B cell (primary cell): Measurements from ENCODE around the gene NEMP1.

ENCODE experiments used
- EZH2 ChIP-seq: IDR thresholded peaks from 2 replicates; pipeline ENCODE4 v1.6.1; 2012; ENCODE audit warnings: borderline replicate concordance, low read depth, mild to moderate bottlenecking, moderate library complexity, low read length; ENCODE audit not compliant: insufficient read depth, poor library complexity, severe bottlenecking
- TF ChIP-seq, protein P1 (sequence below): fragments of 200-600 bp; IDR thresholded peaks from one replicate; pipeline ENCODE4 v1.8.0; 2022; ENCODE audit warnings: antibody characterized with exemption, mild to moderate bottlenecking

DNA sequence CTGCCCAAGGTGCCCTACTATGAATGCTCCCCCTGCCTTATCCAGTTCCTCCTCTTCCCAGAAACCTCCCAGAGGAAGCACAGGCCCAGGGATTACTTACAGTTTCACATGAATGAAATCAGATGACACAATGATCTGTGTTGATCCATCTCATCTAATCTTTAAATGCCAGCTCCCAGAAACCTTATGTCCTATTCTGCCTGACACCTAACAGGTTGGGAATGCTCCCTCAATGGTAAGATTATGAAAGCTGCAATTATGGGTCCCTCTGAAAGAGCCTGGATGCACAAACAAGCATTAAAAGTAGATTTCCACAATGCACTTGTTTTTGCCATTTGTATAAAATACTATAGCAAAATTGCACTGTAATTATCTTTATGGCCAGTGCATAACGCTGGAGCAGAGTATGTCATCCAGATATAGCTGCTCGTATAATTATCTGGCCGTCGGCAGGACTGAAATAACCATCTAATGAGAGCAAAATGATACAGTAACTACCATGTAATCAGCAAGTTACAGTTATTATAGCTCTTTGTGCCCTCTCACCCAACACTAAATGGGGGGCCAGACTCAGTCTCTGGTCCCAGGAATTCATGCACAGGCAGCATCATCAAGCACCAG is 67.9 kb downstream of the NEMP1 start:
- TF ChIP-seq, protein P1, sequence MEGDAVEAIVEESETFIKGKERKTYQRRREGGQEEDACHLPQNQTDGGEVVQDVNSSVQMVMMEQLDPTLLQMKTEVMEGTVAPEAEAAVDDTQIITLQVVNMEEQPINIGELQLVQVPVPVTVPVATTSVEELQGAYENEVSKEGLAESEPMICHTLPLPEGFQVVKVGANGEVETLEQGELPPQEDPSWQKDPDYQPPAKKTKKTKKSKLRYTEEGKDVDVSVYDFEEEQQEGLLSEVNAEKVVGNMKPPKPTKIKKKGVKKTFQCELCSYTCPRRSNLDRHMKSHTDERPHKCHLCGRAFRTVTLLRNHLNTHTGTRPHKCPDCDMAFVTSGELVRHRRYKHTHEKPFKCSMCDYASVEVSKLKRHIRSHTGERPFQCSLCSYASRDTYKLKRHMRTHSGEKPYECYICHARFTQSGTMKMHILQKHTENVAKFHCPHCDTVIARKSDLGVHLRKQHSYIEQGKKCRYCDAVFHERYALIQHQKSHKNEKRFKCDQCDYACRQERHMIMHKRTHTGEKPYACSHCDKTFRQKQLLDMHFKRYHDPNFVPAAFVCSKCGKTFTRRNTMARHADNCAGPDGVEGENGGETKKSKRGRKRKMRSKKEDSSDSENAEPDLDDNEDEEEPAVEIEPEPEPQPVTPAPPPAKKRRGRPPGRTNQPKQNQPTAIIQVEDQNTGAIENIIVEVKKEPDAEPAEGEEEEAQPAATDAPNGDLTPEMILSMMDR: no peak
- TF ChIP-seq EZH2: no peak
